Smooth muscle cell of trachea (primary cell): ENCODE data around the gene GNPTG. TPM values are rescaled to one million over a fixed set of nuclear protein-coding genes. Genes with fewer than 3 reads are reported as not detected.

ENCODE experiments used
- total RNA-seq: library from RNA; depleted of rRNA; stranded (reverse); fragments of >200 nt; gene quantifications from 2 replicates; pipeline ENCODE4 v1.2.1, GENCODE V29; 2014

GNPTG gene
- total RNA-seq, result 43.3 and 81.2 TPM in 2 replicates

GRCh38 chr16:1351582-1352362, at the start of gene GNPTG, which contains the start of gene TSR3:
GNPTG (plus strand) TSS chr16:1351931; CDS start chr16:1351966, 35 bp downstream.
TSR3 (minus strand) TSS chr16:1351878; CDS start chr16:1351804, 74 bp downstream.

GRCh38 chr16:1308977-1309885, 42.5 kb upstream of the GNPTG start, which contains the start of gene UBE2I:
UBE2I (plus strand) TSS chr16:1309636; CDS start chr16:1314031, 4,395 bp downstream.

GRCh38 chr16:1333149-1333812, 18.4 kb upstream of the GNPTG start, which contains the start of gene BAIAP3:
BAIAP3 (plus strand) TSS chr16:1333645; CDS start chr16:1338550, 4,905 bp downstream.

Other genes starting within 250 kb of the GNPTG start
- 0.15 and 0.33 TPM in 2 replicates for gene CACNA1H, start 198.8 kb upstream of the GNPTG start, total RNA-seq
- not detected in 2 replicates for gene TPSG1, start 126.7 kb upstream of the GNPTG start, total RNA-seq
- not detected in 2 replicates for gene TPSB2, start 121.7 kb upstream of the GNPTG start, total RNA-seq
- gene TPSAB1, start 111.2 kb upstream of the GNPTG start, total RNA-seq, result not detected in 2 replicates
- gene TPSD1, start 95.9 kb upstream of the GNPTG start, total RNA-seq, result not detected in 2 replicates
- gene UBE2I, start 42.3 kb upstream of the GNPTG start, total RNA-seq, result 54.7 and 83.8 TPM in 2 replicates
- 1.5 and 1.9 TPM in 2 replicates for gene BAIAP3, start 18.3 kb upstream of the GNPTG start, total RNA-seq
- 91.6 and 98.8 TPM in 2 replicates for gene TSR3, start 53 bp upstream of the GNPTG start, total RNA-seq
- 11.2 and 12.1 TPM in 2 replicates for gene UNKL, start 62.8 kb downstream of the GNPTG start, total RNA-seq
- 8.6 and 12.8 TPM in 2 replicates for gene UQCC4, start 68.8 kb downstream of the GNPTG start, total RNA-seq
- 0.17 TPM in 1 of 2 replicates, not detected in the other for gene PERCC1, start 79.1 kb downstream of the GNPTG start, total RNA-seq
- 0.29 and 0.66 TPM in 2 replicates for gene CCDC154, start 92.6 kb downstream of the GNPTG start, total RNA-seq
- 71.4 and 169 TPM in 2 replicates for gene CLCN7, start 123.1 kb downstream of the GNPTG start, total RNA-seq
- 0.29 TPM in 1 of 2 replicates, not detected in the other for gene PTX4, start 137.0 kb downstream of the GNPTG start, total RNA-seq
- 16.5 and 23.3 TPM in 2 replicates for gene TELO2, start 141.4 kb downstream of the GNPTG start, total RNA-seq
- gene TMEM204, start 181.7 kb downstream of the GNPTG start, total RNA-seq, result 9.0 and 10.1 TPM in 2 replicates